Panc1 (cell line): Measurements from ENCODE around the gene VEZF1. TPM values are rescaled to one million over a fixed set of nuclear protein-coding genes. Genes with fewer than 3 reads are reported as not detected.

Experiments used
- ATAC-seq: fragments of 200-7000 bp; cut with Tn5 transposase; 2 replicates; pipeline ENCODE4 v1.9.1; 2020; ENCODE audit warnings: mild to moderate bottlenecking, moderate library complexity
- BruUV-seq: library from RNA; stranded (reverse); fragments of 400-500 nt; replicated peaks from 2 replicates; lab custom pipeline; 2021; lab: Mats Ljungman, UMichigan
- CTCF ChIA-PET: fragments of 300-600 bp; sonication (Branson Sonifier 250); formaldehyde crosslinking; loops from one replicate; lab custom pipeline; 2022; ENCODE audit warnings: antibody characterized with exemption; lab: Charles Lee
- POLR2A ChIA-PET: fragments of 300-600 bp; sonication (Branson Sonifier 250); formaldehyde crosslinking; loops from one replicate; lab custom pipeline; 2022; ENCODE audit warnings: antibody characterized with exemption; lab: Charles Lee
- DNase-seq: peaks from one replicate; pipeline ENCODE4 v3.0.0-alpha.2; 2010; ENCODE audit warnings: low read depth, low spot score
- H3K27ac ChIP-seq: 2 replicates; pipeline ENCODE4 v1.5.1; 2011; ENCODE audit warnings: mild to moderate bottlenecking, low read length, inconsistent platforms
- H3K27me3 ChIP-seq: fragments of 200-500 bp; sonication (Bioruptor generic); 2 replicates; pipeline ENCODE4 v1.6.0; 2014; ENCODE audit warnings: low read length, inconsistent platforms; ENCODE audit not compliant: control insufficient read depth, insufficient read depth
- H3K36me3 ChIP-seq: fragments of 200-500 bp; sonication (Bioruptor generic); 2 replicates; pipeline ENCODE4 v1.5.1; 2014; ENCODE audit warnings: inconsistent platforms, mild to moderate bottlenecking, low read length, moderate library complexity; ENCODE audit not compliant: control insufficient read depth, insufficient read depth
- H3K4me1 ChIP-seq: 2 replicates; pipeline ENCODE4 v1.5.1; 2011; ENCODE audit warnings: inconsistent platforms, mild to moderate bottlenecking, low read length, moderate library complexity; ENCODE audit not compliant: control insufficient read depth, insufficient read depth
- H3K4me3 ChIP-seq, 2 experiments: 2 replicates each; pipeline ENCODE4 v1.5.1; 2011 to 2012; ENCODE audit warnings: low read depth in 2 of 2, low read length in 2 of 2, mild to moderate bottlenecking in 2 of 2, inconsistent platforms in 1 of 2, moderate library complexity in 1 of 2
- H3K9me3 ChIP-seq: fragments of 200-500 bp; sonication (Bioruptor generic); 2 replicates; pipeline ENCODE4 v1.5.1; 2014; ENCODE audit warnings: low read depth, mild to moderate bottlenecking, inconsistent platforms, low read length, moderate library complexity; ENCODE audit not compliant: control insufficient read depth, insufficient read depth
- CTCF ChIP-seq: fragments of 450-650 bp; IDR thresholded peaks from 2 replicates; pipeline ENCODE4 v1.5.1; 2017; ENCODE audit warnings: mild to moderate bottlenecking
- POLR2AphosphoS5 ChIP-seq: IDR thresholded peaks from 2 replicates; pipeline ENCODE4 v1.6.1; 2012; ENCODE audit warnings: mild to moderate bottlenecking, low read depth, low read length, moderate library complexity
- SIN3A ChIP-seq: IDR thresholded peaks from 2 replicates; pipeline ENCODE4 v1.6.1; 2012; ENCODE audit warnings: low read depth, mild to moderate bottlenecking, low read length, moderate library complexity, borderline replicate concordance; ENCODE audit not compliant: insufficient read depth
- TCF7L2 ChIP-seq: IDR thresholded peaks from 2 replicates; pipeline ENCODE4 v1.6.1; 2011; ENCODE audit warnings: mild to moderate bottlenecking, low read depth, low read length, inconsistent platforms
- in situ Hi-C: cut with HindIII; loops from 2 replicates; pipeline ENCODE4 v1.10.0; 2016; ENCODE audit warnings: low sequenced_read_pairs, low pct_unique_long_range_greater_than_20kb
- intact Hi-C: fragments of 100-400 bp; cut with micrococcal nuclease; formaldehyde crosslinking; loops from one replicate; pipeline ENCODE4 v1.10.0; 2022; ENCODE audit not compliant: unreplicated experiment
- total RNA-seq: library from RNA; stranded (reverse); gene quantifications from one replicate; pipeline ENCODE4 v1.2.1, GENCODE V29; 2021; ENCODE audit not compliant: unreplicated experiment
- TF ChIP-seq, protein P1 (sequence below), 2 experiments: IDR thresholded peaks; 2 replicates each; pipeline ENCODE4 v1.6.1; 2011 to 2012; ENCODE audit warnings: low read depth in 2 of 2, control low read depth in 1 of 2, low read length in 1 of 2, mild to moderate bottlenecking in 1 of 2, moderate library complexity in 1 of 2; ENCODE audit not compliant: insufficient read depth in 1 of 2

Gene VEZF1
- total RNA-seq, 1 experiment from 2014 or later, result 73.5 TPM

GRCh38 chr17:57939797-57940196 is 48.3 kb downstream of the VEZF1 start:
- BruUV-seq, result TSS peak; percentile 15
- Histone ChIP-seq H3K27ac (peak overlapping the region; percentile 76), H3K4me1 (peaks cover 81% of the 10 kb centered on the region), H3K9me3 (no peaks in the 10 kb centered on the region), H3K27me3 (no peaks in the 10 kb centered on the region), H3K36me3 (no peaks in the 10 kb centered on the region), H3K4me3 (no peak overlapping the region)
- intact Hi-C loops, result no loop called here
- ChIA-PET POLR2A (interaction anchor here (0.6 to 1.0 kb wide), 2 partner anchors 14 to 67 kb away, joined by 3 to 8 read pairs; no protein-coding TSS in a partner anchor), CTCF (interaction anchor here (0.6 to 0.7 kb wide), 2 partner anchors 9 to 48 kb away, joined by 6 to 9 read pairs; no protein-coding TSS in a partner anchor)
- in situ Hi-C loops, result no loop called here
- DNase-seq, result no peak
- ATAC-seq, result no peak
- TF ChIP-seq POLR2AphosphoS5 (no peak), CTCF (no peak), TCF7L2 (no peak), SIN3A (no peak)
- TF ChIP-seq, protein P1, sequence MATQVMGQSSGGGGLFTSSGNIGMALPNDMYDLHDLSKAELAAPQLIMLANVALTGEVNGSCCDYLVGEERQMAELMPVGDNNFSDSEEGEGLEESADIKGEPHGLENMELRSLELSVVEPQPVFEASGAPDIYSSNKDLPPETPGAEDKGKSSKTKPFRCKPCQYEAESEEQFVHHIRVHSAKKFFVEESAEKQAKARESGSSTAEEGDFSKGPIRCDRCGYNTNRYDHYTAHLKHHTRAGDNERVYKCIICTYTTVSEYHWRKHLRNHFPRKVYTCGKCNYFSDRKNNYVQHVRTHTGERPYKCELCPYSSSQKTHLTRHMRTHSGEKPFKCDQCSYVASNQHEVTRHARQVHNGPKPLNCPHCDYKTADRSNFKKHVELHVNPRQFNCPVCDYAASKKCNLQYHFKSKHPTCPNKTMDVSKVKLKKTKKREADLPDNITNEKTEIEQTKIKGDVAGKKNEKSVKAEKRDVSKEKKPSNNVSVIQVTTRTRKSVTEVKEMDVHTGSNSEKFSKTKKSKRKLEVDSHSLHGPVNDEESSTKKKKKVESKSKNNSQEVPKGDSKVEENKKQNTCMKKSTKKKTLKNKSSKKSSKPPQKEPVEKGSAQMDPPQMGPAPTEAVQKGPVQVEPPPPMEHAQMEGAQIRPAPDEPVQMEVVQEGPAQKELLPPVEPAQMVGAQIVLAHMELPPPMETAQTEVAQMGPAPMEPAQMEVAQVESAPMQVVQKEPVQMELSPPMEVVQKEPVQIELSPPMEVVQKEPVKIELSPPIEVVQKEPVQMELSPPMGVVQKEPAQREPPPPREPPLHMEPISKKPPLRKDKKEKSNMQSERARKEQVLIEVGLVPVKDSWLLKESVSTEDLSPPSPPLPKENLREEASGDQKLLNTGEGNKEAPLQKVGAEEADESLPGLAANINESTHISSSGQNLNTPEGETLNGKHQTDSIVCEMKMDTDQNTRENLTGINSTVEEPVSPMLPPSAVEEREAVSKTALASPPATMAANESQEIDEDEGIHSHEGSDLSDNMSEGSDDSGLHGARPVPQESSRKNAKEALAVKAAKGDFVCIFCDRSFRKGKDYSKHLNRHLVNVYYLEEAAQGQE (IDR thresholded peaks at IDR 0.05; ENCODE audit: insufficient read depth in 1 of 2, low read depth in 2 of 2, low read length in 1 of 2), result no peak

- Histone ChIP-seq H3K9me3 (no peaks in the 10 kb centered on the region), H3K4me3 (no peak overlapping the region), H3K4me1 (peaks cover 75% of the 10 kb centered on the region), H3K27me3 (no peaks in the 10 kb centered on the region), H3K27ac (peak overlapping the region; percentile 76), H3K36me3 (no peaks in the 10 kb centered on the region)
- in situ Hi-C loops, result no loop called here
- ATAC-seq (no peak), DNase-seq (no peak)
- CTCF ChIA-PET, result no interaction called here
- no peak for TF ChIP-seq POLR2AphosphoS5
- TF ChIP-seq, protein P1 (IDR thresholded peaks at IDR 0.05; ENCODE audit: insufficient read depth in 1 of 2, low read depth in 2 of 2, low read length in 1 of 2), result no peak
- no peak for TF ChIP-seq CTCF
- no peak for TF ChIP-seq TCF7L2
- no peak for TF ChIP-seq SIN3A
- POLR2A ChIA-PET, result interaction anchor here (0.6 kb wide), 1 partner anchor 8 kb away, joined by 4 read pairs; no protein-coding TSS in a partner anchor
- intact Hi-C loops, result no loop called here
- no TSS peak for BruUV-seq
Observed at GRCh38 chr17:57938061-57938502, 50.0 kb downstream of the VEZF1 start.
